SHP77 (cell line): Measurements from ENCODE around the gene PKDREJ.
"Not testable (repeated sequence)": the region's sequence is repeated elsewhere in the genome, so short reads cannot be mapped to it uniquely, and the experiment has no call there.

Experiments used
- DNase-seq, 2 experiments: peaks; one replicate each; lab custom pipeline; 2025; lab: John Stamatoyannopoulos, UW

PKDREJ gene

GRCh38 chr22:46263216-46263590 lies at the start of gene PKDREJ:
TSS of gene PKDREJ (minus strand) at chr22:46263343. CDS start at chr22:46263322, 21 bp downstream.
- no peak for DNase-seq

- not testable (repeated sequence) for DNase-seq
Measured at GRCh38 chr22:46312848-46313247, 49.7 kb upstream of the PKDREJ start.

- DNase-seq, result no peak
Measured at GRCh38 chr22:46312056-46312455, 48.9 kb upstream of the PKDREJ start.

GRCh38 chr22:46309526-46310085 lies 46.5 kb upstream of the PKDREJ start:
- no peak for DNase-seq

- DNase-seq, result no peak
Measured at GRCh38 chr22:46308283-46308988, 45.3 kb upstream of the PKDREJ start.

- DNase-seq, result no peak
Measured at GRCh38 chr22:46303347-46303965, 40.3 kb upstream of the PKDREJ start.

- DNase-seq, result no peak
Measured at GRCh38 chr22:46300491-46300890, 37.3 kb upstream of the PKDREJ start.

- DNase-seq, result no peak
Measured at GRCh38 chr22:46299101-46299500, 36.0 kb upstream of the PKDREJ start.

- peak in 1 of 2 experiments; percentile 30 for DNase-seq
Measured at GRCh38 chr22:46297151-46297812, 34.1 kb upstream of the PKDREJ start.

GRCh38 chr22:46296257-46297150 lies 33.4 kb upstream of the PKDREJ start, which contains the start of gene GTSE1:
TSS of gene GTSE1 (plus strand) at chr22:46296870. CDS start at chr22:46297401, 531 bp downstream.
- DNase-seq, result peak; percentile 99

GRCh38 chr22:46295277-46295971 lies 32.3 kb upstream of the PKDREJ start:
- DNase-seq, result peak in 1 of 2 experiments; percentile 22

- no peak for DNase-seq
Measured at GRCh38 chr22:46294784-46295183, 31.6 kb upstream of the PKDREJ start.

- no peak for DNase-seq
Measured at GRCh38 chr22:46293577-46294260, 30.6 kb upstream of the PKDREJ start.

GRCh38 chr22:46292732-46293131 lies 29.6 kb upstream of the PKDREJ start:
- DNase-seq, result no peak

- DNase-seq, result no peak
Measured at GRCh38 chr22:46292173-46292572, 29.0 kb upstream of the PKDREJ start.

- no peak for DNase-seq
Measured at GRCh38 chr22:46290843-46291785, 28.0 kb upstream of the PKDREJ start.

GRCh38 chr22:46290121-46290842 lies 27.1 kb upstream of the PKDREJ start:
- DNase-seq, result no peak

GRCh38 chr22:46289244-46289891 lies 26.2 kb upstream of the PKDREJ start:
- DNase-seq, result no peak
